K562 (cell line): ENCODE measurements around the gene RPL10A.

Experiments
- BHLHE40 ChIP-seq: IDR thresholded peaks from 2 replicates; pipeline ENCODE4 v1.6.1; 2011; ENCODE audit warnings: low read length, improper control_type of control experiment
- BRCA1 ChIP-seq, 2 experiments: fragments of 450-650 bp in 1 of 2; sonication (generic) in 1 of 2; formaldehyde crosslinking in 1 of 2; IDR thresholded peaks; 2 replicates each; pipeline versions ENCODE4 v1.5.0 to v1.6.1; 2017 to 2020; ENCODE audit warnings: mild to moderate bottlenecking in 1 of 2, missing genetic modification reagents in 1 of 2
- CC2D1A ChIP-seq: fragments of 450-650 bp; IDR thresholded peaks from 2 replicates; pipeline ENCODE4 v1.6.1; 2017; ENCODE audit warnings: mild to moderate bottlenecking
- CTCF ChIP-seq, 3 experiments: IDR thresholded peaks in 2 of 3; conservative IDR thresholded peaks in 1 of 3; 2 replicates each; pipeline ENCODE4 v1.5.1; 2011 to 2012; ENCODE audit warnings: low read length in 3 of 3, mild to moderate bottlenecking in 3 of 3, control low read depth in 2 of 3, improper control_type of control experiment in 1 of 3, inconsistent platforms in 1 of 3, low read depth in 1 of 3, mixed read lengths in 1 of 3, moderate library complexity in 1 of 3; ENCODE audit not compliant: insufficient read depth in 2 of 3
- MTA2 ChIP-seq: fragments of 450-650 bp; IDR thresholded peaks from 2 replicates; pipeline ENCODE4 v1.6.1; 2016; ENCODE audit warnings: low read depth
- MTA3 ChIP-seq: fragments of 450-650 bp; formaldehyde crosslinking; IDR thresholded peaks from 2 replicates; pipeline ENCODE4 v1.6.1; 2017; ENCODE audit warnings: mild to moderate bottlenecking, borderline replicate concordance
- NFATC3 ChIP-seq: fragments of 450-650 bp; IDR thresholded peaks from 2 replicates; pipeline ENCODE4 v1.6.1; 2017; ENCODE audit warnings: mild to moderate bottlenecking
- REST ChIP-seq, 2 experiments: fragments of 450-650 bp; formaldehyde crosslinking in 1 of 2; IDR thresholded peaks; 2 replicates each; pipeline versions ENCODE4 v1.4.0 to v1.6.1; 2014 to 2020; ENCODE audit warnings: mild to moderate bottlenecking in 2 of 2, borderline replicate concordance in 1 of 2, low read depth in 1 of 2
- TAF1 ChIP-seq: IDR thresholded peaks from 2 replicates; pipeline ENCODE4 v1.6.1; 2011; ENCODE audit warnings: mild to moderate bottlenecking, low read length, moderate library complexity; ENCODE audit not compliant: insufficient read depth, control insufficient read depth, severe bottlenecking; ENCODE audit errors: extremely low read depth
- ZFX ChIP-seq: sonication (generic); formaldehyde crosslinking; IDR thresholded peaks from 2 replicates; pipeline ENCODE4 v1.8.0; 2022; ENCODE audit warnings: mild to moderate bottlenecking, missing genetic modification reagents, moderate library complexity
- ZNF134 ChIP-seq: fragments of 250-450 bp; sonication (Bioruptor Pico); conservative IDR thresholded peaks from 2 replicates; pipeline ENCODE4 v1.4.0; 2020
- ZNF146 ChIP-seq: IDR thresholded peaks from one replicate; pipeline ENCODE4 v1.6.1; 2018; ENCODE audit warnings: missing compliant biosample characterization; ENCODE audit not compliant: unreplicated experiment
- ZSCAN32 ChIP-seq: fragments of 450-650 bp; formaldehyde crosslinking; IDR thresholded peaks from 2 replicates; pipeline ENCODE4 v1.4.0; 2020; ENCODE audit warnings: mild to moderate bottlenecking, moderate library complexity

- TF ChIP-seq NFATC3 (no peak), CC2D1A (no peak), ZNF134 (CRISPR knock-in tag) (no peak), ZFX (CRISPR knock-in tag) (no peak), BRCA1 (IDR thresholded peaks at IDR 0.05) (no peak), BRCA1 (CRISPR knock-in tag; IDR thresholded peaks at IDR 0.05) (no peak), CTCF (IDR thresholded peaks at IDR 0.05 in 2 of 3, conservative IDR thresholded peaks at IDR 0.05 in 1 of 3; ENCODE audit: insufficient read depth in 2 of 3, low read depth in 1 of 3, low read length in 3 of 3) (no peak), BHLHE40 (no peak), ZSCAN32 (CRISPR knock-in tag) (no peak), REST (IDR thresholded peaks at IDR 0.05; ENCODE audit: borderline replicate concordance) (no peak), REST (CRISPR knock-in tag; IDR thresholded peaks at IDR 0.05; ENCODE audit: low read depth) (no peak), MTA2 (no peak), TAF1 (no peak), MTA3 (no peak), ZNF146 (CRISPR knock-in tag) (no peak)
Measured at GRCh38 chr6:35490821-35491557, 22.8 kb downstream of the RPL10A start.
